Lung (tissue), 12 donors: ENCODE measurements around the gene MYO3A. TPM values are rescaled to one million over a fixed set of nuclear protein-coding genes. Genes with fewer than 3 reads are reported as not detected.

Experiments
- ATAC-seq: fragments of 200-7000 bp; cut with Tn5 transposase; one replicate; pipeline ENCODE4 v1.9.1; 2020; ENCODE audit warnings: moderate number of reproducible peaks; ENCODE audit not compliant: insufficient read depth, low FRiP score
- DNase-seq, 3 donors: peaks; one replicate each; pipeline ENCODE4 v3.0.0-alpha.2; 2013 to 2017
- H3K27ac ChIP-seq, 2 donors: one replicate each; pipeline ENCODE4 v1.5.1; 2013; ENCODE audit warnings: mild to moderate bottlenecking in 2 of 2, moderate library complexity in 2 of 2, control low read depth in 1 of 2, inconsistent platforms in 1 of 2, low read depth in 1 of 2, low read length in 1 of 2
- H3K27me3 ChIP-seq, 3 donors: one replicate each; pipeline ENCODE4 v1.5.1; 2013; ENCODE audit warnings: low read length in 2 of 3; ENCODE audit not compliant: control insufficient read depth in 3 of 3, insufficient read depth in 3 of 3
- H3K36me3 ChIP-seq, 4 donors: one replicate each; pipeline ENCODE4 v1.5.1; 2013; ENCODE audit warnings: low read length in 4 of 4, mild to moderate bottlenecking in 1 of 4, moderate library complexity in 1 of 4; ENCODE audit not compliant: control insufficient read depth in 4 of 4, insufficient read depth in 4 of 4
- H3K4me1 ChIP-seq, 5 donors: one replicate each; pipeline ENCODE4 v1.5.1; 2013; ENCODE audit warnings: low read length in 5 of 5, mild to moderate bottlenecking in 2 of 5, moderate library complexity in 1 of 5; ENCODE audit not compliant: control insufficient read depth in 5 of 5, insufficient read depth in 5 of 5
- H3K4me3 ChIP-seq: one replicate; pipeline ENCODE4 v1.5.1; 2013; ENCODE audit warnings: mild to moderate bottlenecking, control low read depth, moderate library complexity
- H3K9ac ChIP-seq, 2 donors: one replicate each; pipeline ENCODE4 v1.5.1; 2013; ENCODE audit warnings: low read length in 2 of 2, control low read depth in 1 of 2; ENCODE audit not compliant: insufficient read depth in 1 of 2
- H3K9me3 ChIP-seq, 4 donors: one replicate each; pipeline ENCODE4 v1.5.1; 2013; ENCODE audit warnings: low read length in 3 of 4, mild to moderate bottlenecking in 1 of 4, moderate library complexity in 1 of 4; ENCODE audit not compliant: control insufficient read depth in 4 of 4, insufficient read depth in 3 of 4
- CTCF ChIP-seq: IDR thresholded peaks from 2 replicates; pipeline ENCODE4 v1.5.1; 2012; ENCODE audit warnings: mild to moderate bottlenecking; ENCODE audit errors: control extremely low read depth, extremely low read depth
- WGBS, 2 donors: extraction: QIAGEN DNeasy Blood & Tissue Kit; methylation state at CpG; one replicate each; pipeline ENCODE4 v1.1.7; 2013; 5-methylcytosine and 5-hydroxymethylcytosine counted together
- polyA plus RNA-seq, 2 donors: library from polyadenylated mRNA; stranded (reverse); fragments of 200-250 nt; gene quantifications; one replicate each; pipeline ENCODE4 v1.2.1, GENCODE V29; 2013
- total RNA-seq, 2 donors: library from RNA; depleted of rRNA in 1 of 2; stranded (reverse); fragments of >200 nt in 1 of 2; gene quantifications; one replicate each; pipeline ENCODE4 v1.2.1, GENCODE V29; 2014 to 2021
- donor health status: control.
- donor health status: control.
- donor health status: Bipolar disorder and iron deficiency.
- donor health status: healthy.
- donor health status: DM: yes; HTN: yes; CAD: no.

The MYO3A gene
- total and polyA plus RNA-seq, 4 donors: 0.08 to 5.7 (median 0.34) TPM

GRCh38 chr10:26085549-26085948 is 151.5 kb downstream of the MYO3A start:
- no peaks in the 10 kb centered on the region for H3K27me3 ChIP-seq
- no peak overlapping the region for H3K4me3 ChIP-seq
- WGBS, 2 donors: 86 to 90% methylated on average over 3 of the region's 3 CpGs
- H3K9me3 ChIP-seq: no peaks in the 10 kb centered on the region
- H3K9ac ChIP-seq: no peak overlapping the region
- no peak for TF ChIP-seq CTCF
- ATAC-seq (no peak), DNase-seq (no peak)
- no peak overlapping the region for H3K27ac ChIP-seq
- H3K4me1 ChIP-seq: peaks cover 0 to 2% (median 0%) of the 10 kb centered on the region in 5 donors
- no peaks in the 10 kb centered on the region for H3K36me3 ChIP-seq

- TF ChIP-seq CTCF: no peak
- no peaks in the 10 kb centered on the region for H3K36me3 ChIP-seq
- WGBS, 2 donors: 87 to 93% methylated on average over 3 of the region's 3 CpGs
- ATAC-seq (no peak), DNase-seq (no peak)
- H3K4me1 ChIP-seq: peaks cover 0 to 2% (median 0%) of the 10 kb centered on the region in 5 donors
- H3K4me3 ChIP-seq: no peak overlapping the region
- no peaks in the 10 kb centered on the region for H3K27me3 ChIP-seq
- H3K27ac ChIP-seq: no peak overlapping the region
- peaks cover 0 to 2% (median 0%) of the 10 kb centered on the region in 4 donors for H3K9me3 ChIP-seq
- no peak overlapping the region for H3K9ac ChIP-seq
Measured at GRCh38 chr10:26087666-26088065, 153.6 kb downstream of the MYO3A start.

GRCh38 chr10:26090026-26090425 is 156.0 kb downstream of the MYO3A start:
- peaks cover 0 to 3% (median 0%) of the 10 kb centered on the region in 3 donors for H3K27me3 ChIP-seq
- H3K4me1 ChIP-seq: peaks cover 0 to 2% (median 0%) of the 10 kb centered on the region in 5 donors
- no peak for ATAC-seq
- no peaks in the 10 kb centered on the region for H3K36me3 ChIP-seq
- H3K9ac ChIP-seq: no peak overlapping the region
- H3K9me3 ChIP-seq: peaks cover 0 to 2% (median 0%) of the 10 kb centered on the region in 4 donors
- no peak for TF ChIP-seq CTCF
- 77 to 79% methylated on average over 5 of the region's 5 CpGs for WGBS, 2 donors
- no peak overlapping the region for H3K4me3 ChIP-seq
- no peak overlapping the region for H3K27ac ChIP-seq
- DNase-seq: no peak

- WGBS, 2 donors: 87 to 100% methylated on average over 1 of the region's 1 CpG
- DNase-seq: no peak
Measured at GRCh38 chr10:26090762-26091161, 156.7 kb downstream of the MYO3A start.

More at GRCh38 chr10:26090762-26091161, 156.7 kb downstream of the MYO3A start:
- Histone ChIP-seq H3K4me1 (no peaks in the 10 kb centered on the region), H3K36me3 (no peaks in the 10 kb centered on the region), H3K27me3 (peaks cover 0 to 3% (median 0%) of the 10 kb centered on the region in 3 donors), H3K9ac (no peak overlapping the region), H3K4me3 (no peak overlapping the region), H3K27ac (no peak overlapping the region), H3K9me3 (peaks cover 0 to 2% (median 0%) of the 10 kb centered on the region in 4 donors)
- ATAC-seq: no peak
- TF ChIP-seq CTCF: no peak
